ENCODE data around the gene ZFAND3.
"Not testable (repeated sequence)": the region's sequence is repeated elsewhere in the genome, so short reads cannot be mapped to it uniquely, and the experiment has no call there.

The ZFAND3 gene

GRCh38 chr6:37936906-37937305, 117.4 kb downstream of the ZFAND3 start:
- no peak for DNase-seq (ENCODE audit: low read depth)

GRCh38 chr6:37938909-37939308, 119.4 kb downstream of the ZFAND3 start:
- no peak for DNase-seq (ENCODE audit: low read depth)

- no peak for DNase-seq (ENCODE audit: low read depth)
These were observed 120.7 kb downstream of the ZFAND3 start for GRCh38 chr6:37940074-37940847.

- no peak for DNase-seq (ENCODE audit: low read depth)
These were observed 122.3 kb downstream of the ZFAND3 start for GRCh38 chr6:37941871-37942270.

GRCh38 chr6:37942606-37943376, 123.3 kb downstream of the ZFAND3 start:
- no peak for DNase-seq (ENCODE audit: low read depth)

- no peak for DNase-seq (ENCODE audit: low read depth)
These were observed 124.0 kb downstream of the ZFAND3 start for GRCh38 chr6:37943436-37944058.

GRCh38 chr6:37946057-37946456, 126.5 kb downstream of the ZFAND3 start:
- no peak for DNase-seq (ENCODE audit: low read depth)

GRCh38 chr6:37947468-37947867, 127.9 kb downstream of the ZFAND3 start:
- DNase-seq (ENCODE audit: low read depth): no peak

- not testable (repeated sequence) for DNase-seq (ENCODE audit: low read depth)
These were observed 129.1 kb downstream of the ZFAND3 start for GRCh38 chr6:37948584-37948983.

GRCh38 chr6:37952027-37952426, 132.5 kb downstream of the ZFAND3 start:
- no peak for DNase-seq (ENCODE audit: low read depth)

GRCh38 chr6:37954791-37955190, 135.3 kb downstream of the ZFAND3 start:
- DNase-seq (ENCODE audit: low read depth): no peak

- no peak for DNase-seq (ENCODE audit: low read depth)
These were observed 137.3 kb downstream of the ZFAND3 start for GRCh38 chr6:37956711-37957275.

- DNase-seq (ENCODE audit: low read depth): no peak
These were observed 139.5 kb downstream of the ZFAND3 start for GRCh38 chr6:37959061-37959460.

- DNase-seq (ENCODE audit: low read depth): no peak
These were observed 140.8 kb downstream of the ZFAND3 start for GRCh38 chr6:37960139-37960935.

GRCh38 chr6:37962481-37963080, 143.1 kb downstream of the ZFAND3 start:
- DNase-seq (ENCODE audit: low read depth): not testable (repeated sequence)

GRCh38 chr6:37965964-37966676, 146.6 kb downstream of the ZFAND3 start:
- peak; percentile 61 for DNase-seq (ENCODE audit: low read depth)

GRCh38 chr6:37966801-37967200, 147.3 kb downstream of the ZFAND3 start:
- DNase-seq (ENCODE audit: low read depth): no peak

- no peak for DNase-seq (ENCODE audit: low read depth)
These were observed 148.1 kb downstream of the ZFAND3 start for GRCh38 chr6:37967651-37968050.

- DNase-seq (ENCODE audit: low read depth): no peak
These were observed 151.7 kb downstream of the ZFAND3 start for GRCh38 chr6:37971266-37971665.

- DNase-seq (ENCODE audit: low read depth): no peak
These were observed 152.3 kb downstream of the ZFAND3 start for GRCh38 chr6:37971711-37972390.
